K562 (cell line): Measurements from ENCODE around the gene TEX52.

Source experiments
- JUN ChIP-seq, 2 experiments: sonication (generic) in 1 of 2; formaldehyde crosslinking in 1 of 2; IDR thresholded peaks; 2 replicates each; pipeline versions ENCODE4 v1.6.1 to v1.8.0; 2012 to 2022; ENCODE audit warnings: borderline replicate concordance in 2 of 2, mild to moderate bottlenecking in 2 of 2, improper control_type of control experiment in 1 of 2, low read depth in 1 of 2, low read length in 1 of 2, missing genetic modification reagents in 1 of 2
- SP1 ChIP-seq: sonication (generic); formaldehyde crosslinking; IDR thresholded peaks from 2 replicates; pipeline ENCODE4 v1.8.1; 2022; ENCODE audit warnings: mild to moderate bottlenecking, missing genetic modification reagents
- SPI1 ChIP-seq: IDR thresholded peaks from 2 replicates; pipeline ENCODE4 v1.6.1; 2011; ENCODE audit warnings: low read depth, low read length, control low read depth, borderline replicate concordance
- ZNF3 ChIP-seq: fragments of 250-450 bp; sonication (Bioruptor Pico); IDR thresholded peaks from 2 replicates; pipeline ENCODE4 v1.5.0; 2021; ENCODE audit warnings: mild to moderate bottlenecking, moderate library complexity
- TF ChIP-seq, protein P1 (sequence below), 3 experiments: IDR thresholded peaks in 2 of 3; conservative IDR thresholded peaks in 1 of 3; 2 replicates each; pipeline ENCODE4 v1.5.1; 2011 to 2012; ENCODE audit warnings: low read length in 3 of 3, mild to moderate bottlenecking in 3 of 3, control low read depth in 2 of 3, improper control_type of control experiment in 1 of 3, inconsistent platforms in 1 of 3, low read depth in 1 of 3, mixed read lengths in 1 of 3, moderate library complexity in 1 of 3; ENCODE audit not compliant: insufficient read depth in 2 of 3
- TF ChIP-seq, protein P2 (sequence below): fragments of 250-450 bp; sonication (Bioruptor Pico); IDR thresholded peaks from 2 replicates; pipeline ENCODE4 v1.4.0; 2020; ENCODE audit warnings: mild to moderate bottlenecking

DNA sequence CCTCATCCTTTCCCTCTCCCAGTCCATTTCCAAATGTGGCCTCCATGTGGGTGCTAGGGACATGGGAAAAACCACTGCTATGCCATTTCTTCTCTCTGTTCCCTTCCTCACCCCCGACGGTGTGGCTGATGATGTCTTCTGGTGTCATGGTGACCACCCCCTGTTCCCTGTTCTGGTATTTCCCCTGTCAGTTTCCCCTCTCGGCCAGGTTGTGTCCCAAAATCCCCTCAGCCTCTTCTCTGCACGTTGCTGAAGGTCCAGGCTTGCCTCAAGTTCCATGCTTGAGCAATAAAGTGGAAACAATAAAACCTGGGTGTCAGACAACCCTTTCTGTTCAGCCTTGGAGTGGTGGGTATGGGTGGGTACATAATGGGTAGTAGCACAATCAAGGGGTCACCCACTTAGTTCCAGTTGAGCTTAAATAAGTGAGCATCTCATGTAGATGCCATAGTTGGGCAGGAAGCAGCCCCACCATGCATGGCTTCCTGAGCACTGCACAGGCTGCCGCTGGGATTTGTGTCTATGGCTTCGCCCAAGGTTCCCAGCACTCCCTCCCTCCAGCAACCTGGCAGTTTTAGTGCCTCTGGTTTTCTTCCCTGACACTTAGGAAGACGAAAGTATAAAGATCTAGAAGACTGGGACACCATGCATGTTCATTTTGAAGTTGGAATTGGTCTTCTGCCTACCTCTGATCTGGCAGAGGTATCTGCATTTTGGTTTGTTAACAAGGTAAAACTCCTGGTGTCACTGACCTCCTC is 53.0 kb downstream of the TEX52 start:
- TF ChIP-seq, protein P1, sequence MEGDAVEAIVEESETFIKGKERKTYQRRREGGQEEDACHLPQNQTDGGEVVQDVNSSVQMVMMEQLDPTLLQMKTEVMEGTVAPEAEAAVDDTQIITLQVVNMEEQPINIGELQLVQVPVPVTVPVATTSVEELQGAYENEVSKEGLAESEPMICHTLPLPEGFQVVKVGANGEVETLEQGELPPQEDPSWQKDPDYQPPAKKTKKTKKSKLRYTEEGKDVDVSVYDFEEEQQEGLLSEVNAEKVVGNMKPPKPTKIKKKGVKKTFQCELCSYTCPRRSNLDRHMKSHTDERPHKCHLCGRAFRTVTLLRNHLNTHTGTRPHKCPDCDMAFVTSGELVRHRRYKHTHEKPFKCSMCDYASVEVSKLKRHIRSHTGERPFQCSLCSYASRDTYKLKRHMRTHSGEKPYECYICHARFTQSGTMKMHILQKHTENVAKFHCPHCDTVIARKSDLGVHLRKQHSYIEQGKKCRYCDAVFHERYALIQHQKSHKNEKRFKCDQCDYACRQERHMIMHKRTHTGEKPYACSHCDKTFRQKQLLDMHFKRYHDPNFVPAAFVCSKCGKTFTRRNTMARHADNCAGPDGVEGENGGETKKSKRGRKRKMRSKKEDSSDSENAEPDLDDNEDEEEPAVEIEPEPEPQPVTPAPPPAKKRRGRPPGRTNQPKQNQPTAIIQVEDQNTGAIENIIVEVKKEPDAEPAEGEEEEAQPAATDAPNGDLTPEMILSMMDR (IDR thresholded peaks at IDR 0.05 in 2 of 3, conservative IDR thresholded peaks at IDR 0.05 in 1 of 3; ENCODE audit: insufficient read depth in 2 of 3, low read depth in 1 of 3, low read length in 3 of 3), result no peak
- TF ChIP-seq SP1, result no peak
- TF ChIP-seq, protein P2, sequence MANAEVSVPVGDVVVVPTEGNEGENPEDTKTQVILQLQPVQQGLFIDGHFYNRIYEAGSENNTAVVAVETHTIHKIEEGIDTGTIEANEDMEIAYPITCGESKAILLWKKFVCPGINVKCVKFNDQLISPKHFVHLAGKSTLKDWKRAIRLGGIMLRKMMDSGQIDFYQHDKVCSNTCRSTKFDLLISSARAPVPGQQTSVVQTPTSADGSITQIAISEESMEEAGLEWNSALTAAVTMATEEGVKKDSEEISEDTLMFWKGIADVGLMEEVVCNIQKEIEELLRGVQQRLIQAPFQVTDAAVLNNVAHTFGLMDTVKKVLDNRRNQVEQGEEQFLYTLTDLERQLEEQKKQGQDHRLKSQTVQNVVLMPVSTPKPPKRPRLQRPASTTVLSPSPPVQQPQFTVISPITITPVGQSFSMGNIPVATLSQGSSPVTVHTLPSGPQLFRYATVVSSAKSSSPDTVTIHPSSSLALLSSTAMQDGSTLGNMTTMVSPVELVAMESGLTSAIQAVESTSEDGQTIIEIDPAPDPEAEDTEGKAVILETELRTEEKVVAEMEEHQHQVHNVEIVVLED, result no peak
- TF ChIP-seq SPI1, result no peak
- TF ChIP-seq ZNF3 (CRISPR knock-in tag), result no peak
- TF ChIP-seq JUN (IDR thresholded peaks at IDR 0.05; ENCODE audit: borderline replicate concordance, low read depth, low read length), result no peak
- no peak for TF ChIP-seq JUN (CRISPR knock-in tag; IDR thresholded peaks at IDR 0.05; ENCODE audit: borderline replicate concordance)
